HG02763 (cell line): ENCODE data around the gene SMAD7.

Source experiments
- ATAC-seq: cut with Tn5 transposase; IDR thresholded peaks from one replicate; pipeline ENCODE4 v1.9.1; 2021; ENCODE audit warnings: mild to moderate bottlenecking, moderate library complexity; ENCODE audit not compliant: unreplicated experiment

SMAD7 gene

GRCh38 chr18:48932822-48933510, 17.8 kb downstream of the SMAD7 start:
- ATAC-seq, result no peak

GRCh38 chr18:48932462-48932818, 18.3 kb downstream of the SMAD7 start:
- ATAC-seq, result no peak

GRCh38 chr18:48931680-48932461, 18.9 kb downstream of the SMAD7 start:
- no peak for ATAC-seq

GRCh38 chr18:48930926-48931325, 19.8 kb downstream of the SMAD7 start:
- no peak for ATAC-seq

- ATAC-seq, result no peak
Observed at GRCh38 chr18:48929941-48930713, 20.6 kb downstream of the SMAD7 start.

GRCh38 chr18:48929212-48929612, 21.6 kb downstream of the SMAD7 start:
- ATAC-seq, result no peak

- peak; percentile 82 for ATAC-seq
Observed at GRCh38 chr18:48928787-48929186, 22.0 kb downstream of the SMAD7 start.

- no peak for ATAC-seq
Observed at GRCh38 chr18:48927286-48928080, 23.3 kb downstream of the SMAD7 start.

- no peak for ATAC-seq
Observed at GRCh38 chr18:48926420-48926857, 24.3 kb downstream of the SMAD7 start.

- ATAC-seq, result no peak
Observed at GRCh38 chr18:48925491-48925780, 25.3 kb downstream of the SMAD7 start.

- ATAC-seq, result no peak
Observed at GRCh38 chr18:48924630-48925490, 25.9 kb downstream of the SMAD7 start.

- ATAC-seq, result no peak
Observed at GRCh38 chr18:48923746-48924629, 26.8 kb downstream of the SMAD7 start.

- no peak for ATAC-seq
Observed at GRCh38 chr18:48922801-48923730, 27.7 kb downstream of the SMAD7 start.

GRCh38 chr18:48922226-48922800, 28.5 kb downstream of the SMAD7 start:
- ATAC-seq, result no peak

GRCh38 chr18:48921305-48922225, 29.2 kb downstream of the SMAD7 start:
- no peak for ATAC-seq

GRCh38 chr18:48920408-48921038, 30.2 kb downstream of the SMAD7 start:
- no peak for ATAC-seq
